ENCODE results near the gene THPO.

Gene THPO

DNA sequence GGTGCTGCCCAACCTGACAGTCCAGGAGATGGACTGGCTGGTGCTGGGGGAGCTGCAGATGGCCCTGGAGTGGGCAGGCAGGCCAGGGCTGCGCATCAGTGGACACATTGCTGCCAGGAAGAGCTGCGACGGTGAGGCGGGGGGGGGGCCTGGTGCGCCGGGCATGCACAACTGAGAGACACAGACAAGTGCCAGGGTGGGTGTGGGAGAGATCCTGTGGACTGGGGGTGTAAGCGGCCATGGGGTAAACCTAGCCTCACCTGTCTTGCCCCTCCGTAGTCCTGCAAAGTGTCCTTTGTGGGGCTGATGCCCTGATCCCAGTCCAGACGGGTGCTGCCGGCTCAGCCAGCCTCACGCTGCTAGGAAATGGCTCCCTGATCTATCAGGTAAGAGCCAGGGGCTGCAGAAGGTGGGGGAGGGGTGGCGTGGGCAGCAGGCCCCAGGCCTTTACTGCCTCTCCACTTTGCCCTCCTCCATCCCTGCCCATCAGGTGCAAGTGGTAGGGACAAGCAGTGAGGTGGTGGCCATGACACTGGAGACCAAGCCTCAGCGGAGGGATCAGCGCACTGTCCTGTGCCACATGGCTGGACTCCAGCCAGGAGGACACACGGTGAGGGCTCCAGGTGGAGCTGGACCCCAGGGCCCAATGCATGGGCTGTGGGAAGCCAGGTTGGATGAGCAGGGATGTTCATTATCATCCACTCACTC is 5.2 kb upstream of the THPO start:
- TF ChIP-seq, protein P1, sequence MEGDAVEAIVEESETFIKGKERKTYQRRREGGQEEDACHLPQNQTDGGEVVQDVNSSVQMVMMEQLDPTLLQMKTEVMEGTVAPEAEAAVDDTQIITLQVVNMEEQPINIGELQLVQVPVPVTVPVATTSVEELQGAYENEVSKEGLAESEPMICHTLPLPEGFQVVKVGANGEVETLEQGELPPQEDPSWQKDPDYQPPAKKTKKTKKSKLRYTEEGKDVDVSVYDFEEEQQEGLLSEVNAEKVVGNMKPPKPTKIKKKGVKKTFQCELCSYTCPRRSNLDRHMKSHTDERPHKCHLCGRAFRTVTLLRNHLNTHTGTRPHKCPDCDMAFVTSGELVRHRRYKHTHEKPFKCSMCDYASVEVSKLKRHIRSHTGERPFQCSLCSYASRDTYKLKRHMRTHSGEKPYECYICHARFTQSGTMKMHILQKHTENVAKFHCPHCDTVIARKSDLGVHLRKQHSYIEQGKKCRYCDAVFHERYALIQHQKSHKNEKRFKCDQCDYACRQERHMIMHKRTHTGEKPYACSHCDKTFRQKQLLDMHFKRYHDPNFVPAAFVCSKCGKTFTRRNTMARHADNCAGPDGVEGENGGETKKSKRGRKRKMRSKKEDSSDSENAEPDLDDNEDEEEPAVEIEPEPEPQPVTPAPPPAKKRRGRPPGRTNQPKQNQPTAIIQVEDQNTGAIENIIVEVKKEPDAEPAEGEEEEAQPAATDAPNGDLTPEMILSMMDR (IDR thresholded peaks at IDR 0.05), result no peak
- H3K27ac ChIP-seq, result no peak overlapping the region
- H3K27me3 ChIP-seq, result peaks cover 90% of the 10 kb centered on the region

DNA sequence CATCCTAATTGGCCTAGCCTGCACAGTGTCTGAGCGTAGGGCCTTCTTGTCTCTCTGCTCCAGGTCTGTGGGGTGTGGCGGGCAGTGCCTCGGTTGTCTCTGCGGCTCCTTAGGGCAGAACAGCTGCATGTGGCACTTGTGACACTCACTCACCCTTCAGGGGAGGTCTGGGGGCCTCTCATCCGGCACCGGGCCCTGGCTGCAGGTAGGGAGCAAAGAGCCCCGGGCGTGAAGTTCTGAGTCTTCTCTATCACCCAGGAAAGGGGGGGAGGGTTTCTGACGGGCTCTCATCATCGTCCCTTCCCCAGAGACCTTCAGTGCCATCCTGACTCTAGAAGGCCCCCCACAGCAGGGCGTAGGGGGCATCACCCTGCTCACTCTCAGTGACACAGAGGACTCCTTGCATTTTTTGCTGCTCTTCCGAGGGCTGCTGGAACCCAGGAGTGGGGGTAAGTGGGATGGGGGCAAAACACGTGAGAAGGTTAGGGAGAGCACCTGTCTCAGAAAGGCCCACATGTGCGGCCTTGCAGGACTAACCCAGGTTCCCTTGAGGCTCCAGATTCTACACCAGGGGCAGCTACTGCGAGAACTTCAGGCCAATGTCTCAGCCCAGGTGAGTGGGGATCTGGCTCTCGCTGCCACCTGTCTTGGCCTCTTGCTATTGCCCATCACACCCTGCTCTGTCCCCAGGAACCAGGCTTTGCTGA is 4.5 kb upstream of the THPO start:
- peaks cover 93% of the 10 kb centered on the region for H3K27me3 ChIP-seq

More for the DNA sequence above, 5.2 kb upstream of the THPO start:
- H3K36me3 ChIP-seq, result no peaks in the 10 kb centered on the region
- no peaks in the 10 kb centered on the region for H3K9me3 ChIP-seq
- H3K4me3 ChIP-seq (ENCODE audit: low read depth in 1 of 2, low read length in 1 of 2), result no peak overlapping the region
- peaks cover 10 to 12% of the 10 kb centered on the region in 2 experiments for H3K4me1 ChIP-seq (ENCODE audit: control insufficient read depth in 1 of 2, insufficient read depth in 1 of 2, low read depth in 1 of 2, low read length in 1 of 2)

DNA sequence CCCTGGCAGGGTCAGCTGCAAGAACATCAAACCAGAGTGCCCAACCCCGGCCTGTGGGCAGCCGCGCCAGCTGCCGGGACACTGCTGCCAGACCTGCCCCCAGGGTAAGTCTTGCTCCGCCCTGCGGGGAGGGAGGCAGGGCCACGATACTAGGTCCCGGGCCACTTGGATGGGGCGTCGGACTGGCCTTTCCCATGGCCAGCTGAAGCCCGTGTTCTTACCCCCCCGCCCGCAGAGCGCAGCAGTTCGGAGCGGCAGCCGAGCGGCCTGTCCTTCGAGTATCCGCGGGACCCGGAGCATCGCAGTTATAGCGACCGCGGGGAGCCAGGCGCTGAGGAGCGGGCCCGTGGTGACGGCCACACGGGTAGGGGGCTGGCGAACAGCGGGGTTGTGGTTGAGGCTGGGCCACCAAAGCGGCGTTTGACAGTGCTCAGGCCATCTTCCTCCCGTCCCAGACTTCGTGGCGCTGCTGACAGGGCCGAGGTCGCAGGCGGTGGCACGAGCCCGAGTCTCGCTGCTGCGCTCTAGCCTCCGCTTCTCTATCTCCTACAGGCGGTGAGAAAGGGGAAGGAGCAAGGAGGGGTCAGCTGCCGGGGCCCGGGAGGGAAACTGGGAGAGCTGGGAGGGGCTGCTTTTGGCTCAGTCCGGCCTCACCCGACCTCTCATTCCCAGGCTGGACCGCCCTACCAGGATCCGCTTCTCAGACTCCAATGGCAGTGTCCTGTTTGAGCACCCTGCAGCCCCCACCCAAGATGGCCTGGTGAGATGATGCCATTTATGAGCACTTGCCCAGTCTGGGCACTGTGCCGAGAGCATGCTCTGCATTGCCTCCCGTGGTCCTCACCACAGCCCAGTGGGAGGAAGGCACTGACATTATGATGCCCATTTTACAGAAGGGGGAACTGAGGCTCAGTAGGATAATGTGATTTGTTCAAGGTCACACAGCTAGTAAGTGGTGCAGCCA is 3.5 kb upstream of the THPO start:
- Histone ChIP-seq H3K27me3 (peaks cover 95% of the 10 kb centered on the region), H3K27ac (no peak overlapping the region), H3K4me3 (ENCODE audit: low read depth in 1 of 2, low read length in 1 of 2) (no peak overlapping the region), H3K4me1 (ENCODE audit: control insufficient read depth in 1 of 2, insufficient read depth in 1 of 2, low read depth in 1 of 2, low read length in 1 of 2) (peaks cover 17% of the 10 kb centered on the region in 2 experiments), H3K36me3 (no peaks in the 10 kb centered on the region), H3K9me3 (no peaks in the 10 kb centered on the region)
- TF ChIP-seq, protein P1 (IDR thresholded peaks at IDR 0.05), result no peak

More for the DNA sequence above, 4.5 kb upstream of the THPO start:
- no peak overlapping the region for H3K27ac ChIP-seq
- no peak overlapping the region for H3K4me3 ChIP-seq (ENCODE audit: low read depth in 1 of 2, low read length in 1 of 2)
- H3K4me1 ChIP-seq (ENCODE audit: control insufficient read depth in 1 of 2, insufficient read depth in 1 of 2, low read depth in 1 of 2, low read length in 1 of 2), result peaks cover 13 to 15% of the 10 kb centered on the region in 2 experiments
- TF ChIP-seq, protein P1 (IDR thresholded peaks at IDR 0.05), result no peak
- H3K9me3 ChIP-seq, result no peaks in the 10 kb centered on the region
- H3K36me3 ChIP-seq, result no peaks in the 10 kb centered on the region

- H3K27ac ChIP-seq, result no peak overlapping the region
- H3K36me3 ChIP-seq, result no peaks in the 10 kb centered on the region
- TF ChIP-seq, protein P1 (IDR thresholded peaks at IDR 0.05), result no peak
- peaks cover 17% of the 10 kb centered on the region in 2 experiments for H3K4me1 ChIP-seq (ENCODE audit: control insufficient read depth in 1 of 2, insufficient read depth in 1 of 2, low read depth in 1 of 2, low read length in 1 of 2)
- peak overlapping the region in 1 of 2 experiments; percentile 18 for H3K4me3 ChIP-seq (ENCODE audit: low read depth in 1 of 2, low read length in 1 of 2)
- peaks cover 95% of the 10 kb centered on the region for H3K27me3 ChIP-seq
- no peaks in the 10 kb centered on the region for H3K9me3 ChIP-seq
These were observed 2.7 kb upstream of the THPO start for GRCh38 chr3:184380627-184381260.

DNA sequence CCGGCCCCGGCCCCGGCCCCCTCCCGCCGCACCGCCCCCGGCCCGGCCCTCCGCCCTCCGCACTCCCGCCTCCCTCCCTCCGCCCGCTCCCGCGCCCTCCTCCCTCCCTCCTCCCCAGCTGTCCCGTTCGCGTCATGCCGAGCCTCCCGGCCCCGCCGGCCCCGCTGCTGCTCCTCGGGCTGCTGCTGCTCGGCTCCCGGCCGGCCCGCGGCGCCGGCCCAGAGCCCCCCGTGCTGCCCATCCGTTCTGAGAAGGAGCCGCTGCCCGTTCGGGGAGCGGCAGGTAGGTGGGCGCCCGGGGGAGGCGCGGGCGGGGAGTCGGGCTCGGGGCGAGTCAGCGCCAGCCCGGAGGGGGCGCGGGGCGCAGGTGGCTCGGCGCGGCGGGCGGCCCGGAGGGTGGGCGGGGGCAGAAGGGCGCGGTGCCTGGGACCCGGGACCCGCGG is 2.2 kb upstream of the THPO start:
- H3K27ac ChIP-seq, result no peak overlapping the region
- H3K4me1 ChIP-seq (ENCODE audit: control insufficient read depth in 1 of 2, insufficient read depth in 1 of 2, low read depth in 1 of 2, low read length in 1 of 2), result peaks cover 17% of the 10 kb centered on the region in 2 experiments
- H3K4me3 ChIP-seq (ENCODE audit: low read depth in 1 of 2, low read length in 1 of 2), result no peak overlapping the region
- no peaks in the 10 kb centered on the region for H3K36me3 ChIP-seq
- peaks cover 99% of the 10 kb centered on the region for H3K27me3 ChIP-seq
- TF ChIP-seq, protein P1 (IDR thresholded peaks at IDR 0.05), result no peak
- no peaks in the 10 kb centered on the region for H3K9me3 ChIP-seq
